HL-60 (cell line): ENCODE measurements around the gene FGF4.

Experiments
- DNase-seq, 2 experiments: peaks; one replicate each; pipeline ENCODE4 v3.0.0-alpha.2; 2010 to 2020; ENCODE audit warnings: low read depth in 1 of 2, low spot score in 1 of 2
- H3K27ac ChIP-seq: fragments of 250-450 bp; sonication (Bioruptor Pico); replicated peaks from 2 replicates; pipeline ENCODE4 v1.5.1; 2020; ENCODE audit warnings: mild to moderate bottlenecking, moderate library complexity
- H3K27me3 ChIP-seq: fragments of 250-450 bp; sonication (Bioruptor Pico); 2 replicates; pipeline ENCODE4 v1.5.1; 2021; ENCODE audit warnings: mild to moderate bottlenecking, moderate library complexity; ENCODE audit not compliant: insufficient read depth, poor library complexity, severe bottlenecking
- H3K4me3 ChIP-seq: replicated peaks from 2 replicates; pipeline ENCODE4 v1.5.1; 2011; ENCODE audit warnings: mild to moderate bottlenecking, control low read depth, low read length; ENCODE audit not compliant: insufficient read depth
- GABPA ChIP-seq: IDR thresholded peaks from 2 replicates; pipeline ENCODE4 v1.6.1; 2012; ENCODE audit warnings: low read depth
- POLR2AphosphoS5 ChIP-seq: IDR thresholded peaks from 2 replicates; pipeline ENCODE4 v1.6.1; 2012; ENCODE audit warnings: low read depth
- SPI1 ChIP-seq: IDR thresholded peaks from 2 replicates; pipeline ENCODE4 v1.6.1; 2012; ENCODE audit warnings: low read depth, mild to moderate bottlenecking, borderline replicate concordance
- TF ChIP-seq, protein P1 (sequence below): IDR thresholded peaks from 2 replicates; pipeline ENCODE4 v1.6.1; 2012; ENCODE audit warnings: low read depth; ENCODE audit not compliant: insufficient replicate concordance
- TF ChIP-seq, protein P2 (sequence below): IDR thresholded peaks from one replicate; pipeline ENCODE4 v1.5.1; 2011; ENCODE audit warnings: low read length, control low read depth, inconsistent platforms; ENCODE audit not compliant: insufficient read depth

The FGF4 gene

DNA sequence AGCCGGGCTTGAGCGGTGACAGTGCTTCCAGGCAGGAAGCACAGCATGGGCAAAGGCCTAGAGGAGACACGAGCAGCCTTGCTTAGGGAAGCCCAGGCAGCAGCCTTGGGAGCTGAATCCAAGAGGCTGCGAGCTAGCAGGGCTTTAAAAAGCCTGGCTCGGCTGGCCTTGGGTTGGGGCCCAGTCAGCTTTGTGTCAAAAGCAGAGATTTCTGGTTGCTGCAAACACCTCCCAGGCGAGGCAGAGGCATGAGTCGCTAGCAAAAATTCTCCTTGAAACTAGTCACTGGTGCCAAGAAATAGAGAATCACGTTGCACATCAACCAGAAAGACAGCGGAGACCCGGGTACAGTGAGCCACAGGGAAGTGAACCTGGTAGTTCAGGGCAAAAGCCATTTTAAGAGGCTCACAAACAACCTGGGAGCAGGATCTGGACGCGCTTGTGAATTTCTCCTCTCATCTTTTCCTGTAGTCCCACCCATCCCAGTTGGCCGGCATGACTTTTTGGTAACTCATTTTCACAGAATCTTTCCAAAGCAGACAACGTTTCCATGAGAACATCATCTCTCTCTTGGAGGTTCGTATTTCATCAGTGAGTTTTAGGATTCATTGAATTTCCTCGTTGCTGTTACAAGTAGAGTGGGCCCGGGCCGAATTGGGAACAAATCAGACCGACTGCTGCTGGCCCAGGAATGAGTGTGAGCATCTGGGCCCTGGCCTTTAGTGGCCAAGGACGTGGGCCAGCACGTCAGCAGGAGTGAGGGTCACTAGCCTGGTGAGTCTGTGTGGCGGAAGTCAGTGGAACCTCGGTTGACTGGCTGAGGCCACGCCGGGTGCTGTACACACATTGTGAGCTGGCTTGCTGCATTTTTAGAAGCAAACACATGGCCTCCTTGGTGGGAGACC is 16.4 kb upstream of the FGF4 start:
- no peak overlapping the region for H3K27ac ChIP-seq
- H3K27me3 ChIP-seq: no peaks in the 10 kb centered on the region
- no peak for DNase-seq
- TF ChIP-seq, protein P1, sequence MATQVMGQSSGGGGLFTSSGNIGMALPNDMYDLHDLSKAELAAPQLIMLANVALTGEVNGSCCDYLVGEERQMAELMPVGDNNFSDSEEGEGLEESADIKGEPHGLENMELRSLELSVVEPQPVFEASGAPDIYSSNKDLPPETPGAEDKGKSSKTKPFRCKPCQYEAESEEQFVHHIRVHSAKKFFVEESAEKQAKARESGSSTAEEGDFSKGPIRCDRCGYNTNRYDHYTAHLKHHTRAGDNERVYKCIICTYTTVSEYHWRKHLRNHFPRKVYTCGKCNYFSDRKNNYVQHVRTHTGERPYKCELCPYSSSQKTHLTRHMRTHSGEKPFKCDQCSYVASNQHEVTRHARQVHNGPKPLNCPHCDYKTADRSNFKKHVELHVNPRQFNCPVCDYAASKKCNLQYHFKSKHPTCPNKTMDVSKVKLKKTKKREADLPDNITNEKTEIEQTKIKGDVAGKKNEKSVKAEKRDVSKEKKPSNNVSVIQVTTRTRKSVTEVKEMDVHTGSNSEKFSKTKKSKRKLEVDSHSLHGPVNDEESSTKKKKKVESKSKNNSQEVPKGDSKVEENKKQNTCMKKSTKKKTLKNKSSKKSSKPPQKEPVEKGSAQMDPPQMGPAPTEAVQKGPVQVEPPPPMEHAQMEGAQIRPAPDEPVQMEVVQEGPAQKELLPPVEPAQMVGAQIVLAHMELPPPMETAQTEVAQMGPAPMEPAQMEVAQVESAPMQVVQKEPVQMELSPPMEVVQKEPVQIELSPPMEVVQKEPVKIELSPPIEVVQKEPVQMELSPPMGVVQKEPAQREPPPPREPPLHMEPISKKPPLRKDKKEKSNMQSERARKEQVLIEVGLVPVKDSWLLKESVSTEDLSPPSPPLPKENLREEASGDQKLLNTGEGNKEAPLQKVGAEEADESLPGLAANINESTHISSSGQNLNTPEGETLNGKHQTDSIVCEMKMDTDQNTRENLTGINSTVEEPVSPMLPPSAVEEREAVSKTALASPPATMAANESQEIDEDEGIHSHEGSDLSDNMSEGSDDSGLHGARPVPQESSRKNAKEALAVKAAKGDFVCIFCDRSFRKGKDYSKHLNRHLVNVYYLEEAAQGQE: no peak
- TF ChIP-seq GABPA: no peak
- TF ChIP-seq SPI1: no peak
- no peak for TF ChIP-seq POLR2AphosphoS5
- TF ChIP-seq, protein P2, sequence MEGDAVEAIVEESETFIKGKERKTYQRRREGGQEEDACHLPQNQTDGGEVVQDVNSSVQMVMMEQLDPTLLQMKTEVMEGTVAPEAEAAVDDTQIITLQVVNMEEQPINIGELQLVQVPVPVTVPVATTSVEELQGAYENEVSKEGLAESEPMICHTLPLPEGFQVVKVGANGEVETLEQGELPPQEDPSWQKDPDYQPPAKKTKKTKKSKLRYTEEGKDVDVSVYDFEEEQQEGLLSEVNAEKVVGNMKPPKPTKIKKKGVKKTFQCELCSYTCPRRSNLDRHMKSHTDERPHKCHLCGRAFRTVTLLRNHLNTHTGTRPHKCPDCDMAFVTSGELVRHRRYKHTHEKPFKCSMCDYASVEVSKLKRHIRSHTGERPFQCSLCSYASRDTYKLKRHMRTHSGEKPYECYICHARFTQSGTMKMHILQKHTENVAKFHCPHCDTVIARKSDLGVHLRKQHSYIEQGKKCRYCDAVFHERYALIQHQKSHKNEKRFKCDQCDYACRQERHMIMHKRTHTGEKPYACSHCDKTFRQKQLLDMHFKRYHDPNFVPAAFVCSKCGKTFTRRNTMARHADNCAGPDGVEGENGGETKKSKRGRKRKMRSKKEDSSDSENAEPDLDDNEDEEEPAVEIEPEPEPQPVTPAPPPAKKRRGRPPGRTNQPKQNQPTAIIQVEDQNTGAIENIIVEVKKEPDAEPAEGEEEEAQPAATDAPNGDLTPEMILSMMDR: no peak
- H3K4me3 ChIP-seq: no peak overlapping the region

DNA sequence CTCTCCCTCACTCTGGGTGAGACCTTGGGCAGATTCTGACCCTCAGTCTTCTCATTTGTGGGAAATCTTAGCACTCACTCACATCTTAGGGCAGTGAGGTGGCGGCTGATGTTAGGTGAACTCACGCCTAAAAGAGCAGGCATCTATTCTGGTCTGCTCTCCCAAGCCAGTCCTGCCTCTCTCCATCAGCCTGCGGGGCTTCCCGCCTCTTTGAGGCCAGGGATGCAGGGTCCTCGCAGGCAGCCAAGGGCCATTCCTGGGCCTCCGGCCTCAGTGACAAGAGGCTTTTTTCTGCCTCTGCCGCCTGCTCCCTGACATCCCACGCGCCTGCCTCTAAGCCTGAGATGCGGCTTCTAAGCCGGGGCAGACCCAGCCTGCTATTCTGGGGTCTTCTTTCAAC is 13.8 kb upstream of the FGF4 start:
- no peak for TF ChIP-seq SPI1
- TF ChIP-seq, protein P1: no peak
- TF ChIP-seq, protein P2: no peak
- no peak for TF ChIP-seq POLR2AphosphoS5
- TF ChIP-seq GABPA: no peak
- Histone ChIP-seq H3K27ac (no peak overlapping the region), H3K27me3 (no peaks in the 10 kb centered on the region), H3K4me3 (no peak overlapping the region)
- DNase-seq: no peak

DNA sequence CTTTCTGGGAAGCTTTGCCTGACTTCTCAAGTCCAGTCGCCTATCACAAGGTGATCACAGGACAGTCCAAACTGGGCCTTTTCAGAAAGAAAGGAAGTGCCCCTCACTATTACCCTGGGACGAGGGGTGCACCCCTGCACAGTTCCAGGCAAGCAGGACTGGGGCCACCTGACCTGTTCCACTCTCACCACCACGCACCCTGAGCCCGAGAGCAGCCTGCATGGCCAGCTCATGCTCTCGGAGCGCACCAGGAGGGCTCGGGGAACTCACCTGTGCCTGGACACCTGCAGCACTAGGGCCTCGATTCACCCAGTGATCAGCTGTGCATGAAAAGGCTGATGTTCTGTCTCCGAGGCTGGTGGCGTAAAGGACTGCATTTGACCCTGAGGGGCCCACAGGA is 12.8 kb upstream of the FGF4 start:
- Histone ChIP-seq H3K27me3 (no peaks in the 10 kb centered on the region), H3K4me3 (no peak overlapping the region), H3K27ac (no peak overlapping the region)
- TF ChIP-seq, protein P1: no peak
- TF ChIP-seq GABPA: no peak
- TF ChIP-seq, protein P2: no peak
- DNase-seq: no peak
